GM10248 (cell line): ENCODE results near the gene ST6GALNAC3.

ENCODE experiments used
- CTCF ChIA-PET: fragments of 300-600 bp; sonication (Branson Sonifier 250); formaldehyde crosslinking; extraction: SDS; loops from one replicate; lab custom pipeline; 2021; ENCODE audit warnings: antibody characterized with exemption; lab: Yijun Ruan, JAX
- POLR2A ChIA-PET: fragments of 350-650 bp; sonication (Branson Sonifier 250); formaldehyde crosslinking; extraction: SDS; loops from one replicate; lab custom pipeline; 2020; ENCODE audit warnings: antibody characterized with exemption; lab: Yijun Ruan, JAX
- DNase-seq: peaks from one replicate; pipeline ENCODE4 v3.0.0; 2012; ENCODE audit errors: extremely low spot score
- TF ChIP-seq, protein P1 (sequence below): IDR thresholded peaks from 2 replicates; pipeline ENCODE4 v1.5.1; 2012; ENCODE audit warnings: mild to moderate bottlenecking, low read depth; ENCODE audit errors: extremely low read depth, missing control alignments, control extremely low read depth

Gene ST6GALNAC3

DNA sequence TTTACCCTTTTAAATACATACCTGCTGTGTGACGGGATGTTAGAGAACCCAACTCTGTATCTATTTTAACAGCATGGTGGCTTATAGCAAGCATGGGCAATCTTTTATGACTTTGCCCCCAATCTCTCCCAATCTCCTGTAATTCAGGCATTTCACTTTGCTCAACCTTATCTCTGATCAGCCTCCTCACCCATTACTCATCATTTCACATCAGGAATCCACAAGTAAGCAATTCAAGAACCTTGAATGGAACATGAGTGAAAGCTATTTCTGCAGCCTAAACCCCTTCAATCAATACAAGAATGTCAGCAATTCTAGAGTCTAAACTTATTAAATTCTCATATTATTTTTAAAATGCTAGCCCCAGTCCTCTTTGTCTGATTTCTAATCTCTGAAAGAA is 199.8 kb downstream of the ST6GALNAC3 start:
- CTCF ChIA-PET = interaction anchor here (1.0 to 1.5 kb wide), 3 partner anchors 9 to 16 kb away, joined by 3 to 4 read pairs (median 3); no protein-coding TSS in a partner anchor
- POLR2A ChIA-PET = no interaction called here
- DNase-seq = no peak
- TF ChIP-seq, protein P1, sequence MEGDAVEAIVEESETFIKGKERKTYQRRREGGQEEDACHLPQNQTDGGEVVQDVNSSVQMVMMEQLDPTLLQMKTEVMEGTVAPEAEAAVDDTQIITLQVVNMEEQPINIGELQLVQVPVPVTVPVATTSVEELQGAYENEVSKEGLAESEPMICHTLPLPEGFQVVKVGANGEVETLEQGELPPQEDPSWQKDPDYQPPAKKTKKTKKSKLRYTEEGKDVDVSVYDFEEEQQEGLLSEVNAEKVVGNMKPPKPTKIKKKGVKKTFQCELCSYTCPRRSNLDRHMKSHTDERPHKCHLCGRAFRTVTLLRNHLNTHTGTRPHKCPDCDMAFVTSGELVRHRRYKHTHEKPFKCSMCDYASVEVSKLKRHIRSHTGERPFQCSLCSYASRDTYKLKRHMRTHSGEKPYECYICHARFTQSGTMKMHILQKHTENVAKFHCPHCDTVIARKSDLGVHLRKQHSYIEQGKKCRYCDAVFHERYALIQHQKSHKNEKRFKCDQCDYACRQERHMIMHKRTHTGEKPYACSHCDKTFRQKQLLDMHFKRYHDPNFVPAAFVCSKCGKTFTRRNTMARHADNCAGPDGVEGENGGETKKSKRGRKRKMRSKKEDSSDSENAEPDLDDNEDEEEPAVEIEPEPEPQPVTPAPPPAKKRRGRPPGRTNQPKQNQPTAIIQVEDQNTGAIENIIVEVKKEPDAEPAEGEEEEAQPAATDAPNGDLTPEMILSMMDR = no peak

DNA sequence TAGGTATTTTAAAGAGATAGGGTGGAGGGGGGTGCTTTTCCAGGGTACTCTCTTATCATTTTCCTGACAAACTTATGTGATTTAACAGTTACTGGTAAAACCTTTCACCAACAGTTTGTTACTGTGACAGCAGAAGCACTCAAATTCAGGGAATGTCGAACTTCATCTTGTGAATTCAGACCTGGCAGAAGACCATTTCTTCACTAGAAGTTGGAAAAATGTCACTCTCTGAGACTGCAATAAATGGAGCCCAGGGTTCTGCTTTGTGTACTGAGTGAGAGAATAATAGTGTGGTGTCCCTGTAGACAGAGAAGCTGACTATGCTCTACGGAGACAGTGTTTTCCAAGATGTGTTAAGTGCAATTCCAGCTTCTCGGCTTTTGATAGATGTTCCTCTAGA is 200.2 kb downstream of the ST6GALNAC3 start:
- ChIA-PET CTCF (interaction anchor here (1.0 to 1.3 kb wide), 2 partner anchors 10 to 12 kb away, joined by 3 to 4 read pairs; no protein-coding TSS in a partner anchor), POLR2A (no interaction called here)
- TF ChIP-seq, protein P1 = no peak
- DNase-seq = no peak

DNA sequence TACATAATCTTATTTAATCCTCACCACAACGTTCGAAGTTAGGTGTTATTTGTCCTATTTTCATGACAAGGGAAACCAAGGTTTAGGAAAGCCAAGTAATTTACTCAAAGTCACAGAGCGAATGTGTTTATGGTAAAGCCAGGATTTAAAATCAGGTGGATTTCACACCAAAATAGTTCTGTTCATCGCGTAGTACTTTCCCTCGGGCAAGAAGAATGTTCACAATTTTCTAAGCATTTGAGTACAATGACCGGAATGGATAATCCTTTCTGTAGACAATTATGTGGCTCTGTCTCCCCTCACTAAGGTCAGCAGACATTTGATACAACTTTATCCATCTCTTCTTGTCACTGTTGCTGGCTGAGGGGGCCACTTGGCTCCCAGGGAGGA is 204.2 kb downstream of the ST6GALNAC3 start:
- TF ChIP-seq, protein P1 = no peak
- ChIA-PET POLR2A (no interaction called here), CTCF (no interaction called here)
- no peak for DNase-seq

DNA sequence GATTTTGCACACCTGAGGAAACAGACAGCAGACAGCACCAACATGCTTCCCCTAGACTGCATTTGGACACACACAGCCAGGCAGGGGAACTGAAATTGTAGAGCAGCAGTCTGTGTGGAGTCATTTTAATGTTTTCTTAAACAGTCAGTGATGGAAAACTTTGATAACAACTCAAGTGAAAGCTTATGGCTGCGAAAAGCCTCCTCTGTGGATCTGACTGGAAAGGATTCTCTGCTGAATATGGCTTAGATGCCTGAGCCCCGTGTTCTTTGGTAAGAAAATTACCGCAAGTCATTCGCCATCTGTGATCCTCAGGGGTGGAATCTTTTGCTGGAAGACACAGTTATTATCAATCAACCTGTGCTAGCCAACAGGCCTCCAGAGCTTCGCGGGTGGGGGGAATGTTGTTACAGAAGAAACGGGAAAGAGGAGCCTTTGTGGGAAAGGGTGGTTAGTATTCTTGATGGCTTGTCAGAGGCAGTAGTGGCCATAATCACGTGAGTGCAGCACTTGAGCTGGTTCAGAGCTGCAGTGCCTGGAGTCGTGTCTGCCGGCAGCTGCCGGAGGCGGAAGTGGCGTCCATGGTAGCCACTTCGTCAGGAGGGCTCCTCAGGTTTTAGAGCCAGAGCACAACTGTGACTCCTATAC is 204.7 kb downstream of the ST6GALNAC3 start:
- no peak for DNase-seq
- POLR2A ChIA-PET = no interaction called here
- CTCF ChIA-PET = no interaction called here
- TF ChIP-seq, protein P1 = no peak

DNA sequence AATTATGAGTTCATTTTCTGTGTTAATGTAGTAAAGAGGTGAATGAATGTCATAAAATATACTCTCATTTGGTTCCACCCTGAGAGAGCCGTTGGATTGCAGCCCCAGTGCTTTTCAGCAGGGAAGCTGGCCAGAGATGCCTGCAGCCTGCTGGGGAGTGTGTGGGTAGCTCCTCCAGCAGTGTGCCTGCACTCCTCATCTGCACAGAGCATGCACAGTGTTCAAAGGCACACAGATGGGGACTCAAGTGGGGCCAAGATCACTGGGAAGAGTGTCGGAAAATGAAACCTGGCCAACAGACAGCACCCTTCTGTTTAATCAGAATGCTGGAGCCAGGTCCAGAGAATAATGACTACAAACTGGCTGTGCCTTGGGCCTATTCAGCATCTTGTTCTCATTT is 206.8 kb downstream of the ST6GALNAC3 start:
- TF ChIP-seq, protein P1 = no peak
- ChIA-PET POLR2A (no interaction called here), CTCF (no interaction called here)
- no peak for DNase-seq

DNA sequence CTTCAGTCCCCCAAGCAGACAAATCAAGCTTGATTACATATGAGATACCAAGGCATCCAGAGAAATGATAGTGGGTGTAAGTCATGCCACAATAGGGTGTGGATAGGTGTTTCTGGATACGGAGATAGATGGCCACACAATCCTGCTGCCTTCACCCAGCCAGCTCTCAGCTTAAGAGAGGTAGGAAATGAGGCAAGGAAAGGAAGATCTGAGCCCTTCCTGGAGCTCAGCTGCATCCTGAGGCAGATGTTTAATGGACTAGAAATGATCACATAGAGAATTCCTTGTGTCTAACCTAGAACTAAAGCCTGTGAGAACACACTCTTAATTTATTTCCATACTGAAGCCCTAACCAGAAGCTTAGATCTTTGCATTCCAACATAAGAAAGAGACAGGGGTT is 210.3 kb downstream of the ST6GALNAC3 start:
- CTCF ChIA-PET = no interaction called here
- TF ChIP-seq, protein P1 = no peak
- POLR2A ChIA-PET = no interaction called here
- DNase-seq = no peak
